Liver (tissue), 9 donors: ENCODE results near the gene DIP2C. TPM values are rescaled to one million over a fixed set of nuclear protein-coding genes. Genes with fewer than 3 reads are reported as not detected.

Source experiments
- DNase-seq: peaks from one replicate; pipeline ENCODE4 v3.0.0-alpha.2; 2017; ENCODE audit warnings: low spot score
- H3K27ac ChIP-seq, 2 donors: one replicate each; pipeline ENCODE4 v1.7.0; 2013; ENCODE audit warnings: inconsistent platforms in 2 of 2, low read length in 2 of 2, control low read depth in 1 of 2, low read depth in 1 of 2, mild to moderate bottlenecking in 1 of 2
- H3K27me3 ChIP-seq, 4 donors: one replicate each; pipeline versions ENCODE4 v1.6.1 to v1.7.0; 2013; ENCODE audit warnings: low read length in 3 of 4, inconsistent platforms in 1 of 4, mild to moderate bottlenecking in 1 of 4, moderate library complexity in 1 of 4; ENCODE audit not compliant: control insufficient read depth in 4 of 4, insufficient read depth in 4 of 4
- H3K36me3 ChIP-seq, 4 donors: one replicate each; pipeline versions ENCODE4 v1.6.1 to v1.7.0; 2013; ENCODE audit warnings: low read length in 3 of 4, mild to moderate bottlenecking in 3 of 4, low read depth in 1 of 4, moderate library complexity in 1 of 4; ENCODE audit not compliant: control insufficient read depth in 4 of 4, insufficient read depth in 3 of 4
- H3K4me1 ChIP-seq, 4 donors: one replicate each; pipeline versions ENCODE4 v1.6.1 to v1.7.0; 2013; ENCODE audit warnings: low read length in 3 of 4, mild to moderate bottlenecking in 3 of 4, moderate library complexity in 1 of 4; ENCODE audit not compliant: control insufficient read depth in 4 of 4, insufficient read depth in 4 of 4
- H3K4me3 ChIP-seq, 3 donors: one replicate each; pipeline versions ENCODE4 v1.6.1 to v1.7.0; 2013; ENCODE audit warnings: low read length in 3 of 3, control low read depth in 1 of 3, low read depth in 1 of 3, mild to moderate bottlenecking in 1 of 3
- H3K9ac ChIP-seq, 2 donors: one replicate each; pipeline ENCODE4 v1.7.0; 2013; ENCODE audit warnings: low read length in 2 of 2, mild to moderate bottlenecking in 2 of 2, moderate library complexity in 2 of 2, control low read depth in 1 of 2, low read depth in 1 of 2
- H3K9me3 ChIP-seq, 4 donors: one replicate each; pipeline versions ENCODE4 v1.6.1 to v1.7.0; 2013; ENCODE audit warnings: low read length in 3 of 4; ENCODE audit not compliant: control insufficient read depth in 4 of 4
- EGR1 ChIP-seq, 2 donors: IDR thresholded peaks; 2 replicates each; pipeline ENCODE4 v1.6.1; 2016 to 2018; ENCODE audit warnings: antibody characterized with exemption in 2 of 2, low read depth in 2 of 2
- FOXA1 ChIP-seq: IDR thresholded peaks from 2 replicates; pipeline ENCODE4 v1.6.1; 2016; ENCODE audit warnings: antibody characterized with exemption
- FOXA2 ChIP-seq: IDR thresholded peaks from 2 replicates; pipeline ENCODE4 v1.6.1; 2016; ENCODE audit warnings: antibody characterized with exemption
- GABPA ChIP-seq, 2 donors: IDR thresholded peaks in 1 of 2; conservative IDR thresholded peaks in 1 of 2; 2 replicates each; pipeline ENCODE4 v1.6.1; 2016; ENCODE audit warnings: antibody characterized with exemption in 2 of 2, mild to moderate bottlenecking in 1 of 2, moderate library complexity in 1 of 2
- HNF4A ChIP-seq, 2 donors: conservative IDR thresholded peaks; 2 replicates each; pipeline ENCODE4 v1.6.1; 2016; ENCODE audit warnings: antibody characterized with exemption in 2 of 2, mild to moderate bottlenecking in 2 of 2
- HNF4G ChIP-seq: IDR thresholded peaks from 2 replicates; pipeline ENCODE4 v1.6.1; 2016; ENCODE audit warnings: antibody characterized with exemption
- JUND ChIP-seq, 2 donors: IDR thresholded peaks; 2 replicates each; pipeline ENCODE4 v1.6.1; 2016; ENCODE audit warnings: antibody characterized with exemption in 2 of 2
- NR2F2 ChIP-seq: IDR thresholded peaks from 2 replicates; pipeline ENCODE4 v1.6.1; 2016; ENCODE audit warnings: antibody characterized with exemption
- RAD21 ChIP-seq, 2 donors: IDR thresholded peaks; 2 replicates each; pipeline ENCODE4 v1.6.1; 2016; ENCODE audit warnings: antibody characterized with exemption in 2 of 2, mild to moderate bottlenecking in 2 of 2
- RXRA ChIP-seq, 2 donors: IDR thresholded peaks; 2 replicates each; pipeline ENCODE4 v1.6.1; 2017 to 2018; ENCODE audit warnings: antibody characterized with exemption in 2 of 2, mild to moderate bottlenecking in 1 of 2
- SP1 ChIP-seq: IDR thresholded peaks from 2 replicates; pipeline ENCODE4 v1.6.1; 2018; ENCODE audit warnings: antibody characterized with exemption, mild to moderate bottlenecking
- TAF1 ChIP-seq: conservative IDR thresholded peaks from 2 replicates; pipeline ENCODE4 v1.6.1; 2016; ENCODE audit warnings: antibody characterized with exemption, mild to moderate bottlenecking
- WGBS: extraction: QIAGEN DNeasy Blood & Tissue Kit; methylation state at CpG from one replicate; pipeline ENCODE4 v1.1.7; 2013; 5-methylcytosine and 5-hydroxymethylcytosine counted together
- polyA plus RNA-seq, 2 donors: library from polyadenylated mRNA; stranded (reverse) in 1 of 2; unstranded in 1 of 2; fragments of 200-250 nt in 1 of 2; fragments of >200 nt in 1 of 2; fragmentation: Nextera tagmentation in 1 of 2; extraction: Ambion mirVana in 1 of 2; gene quantifications; one replicate each; pipeline versions ENCODE4 v1.2.1 to v1.2.3, GENCODE V29; 2013 to 2015
- total RNA-seq, 2 donors: library from RNA; depleted of rRNA; stranded (reverse); fragments of >200 nt; gene quantifications; one replicate each; pipeline ENCODE4 v1.2.3, GENCODE V29; 2014
- TF ChIP-seq, protein P1 (sequence below): IDR thresholded peaks from 2 replicates; pipeline ENCODE4 v1.6.1; 2016; ENCODE audit warnings: antibody characterized with exemption
- TF ChIP-seq, protein P2 (sequence below): IDR thresholded peaks from 2 replicates; pipeline ENCODE4 v1.6.1; 2016; ENCODE audit warnings: antibody characterized with exemption
- TF ChIP-seq, protein P3 (sequence below): IDR thresholded peaks from 2 replicates; pipeline ENCODE4 v1.6.1; 2016; ENCODE audit warnings: antibody characterized with exemption
- TF ChIP-seq, protein P4 (sequence below): fragments of 150-350 bp; IDR thresholded peaks from 2 replicates; pipeline ENCODE4 v1.5.1; 2017; ENCODE audit warnings: improper control_type of control experiment, low read depth, low read length; ENCODE audit not compliant: missing input control
- TF ChIP-seq, protein P5 (sequence below): IDR thresholded peaks from 2 replicates; pipeline ENCODE4 v1.6.1; 2016; ENCODE audit warnings: antibody characterized with exemption, mild to moderate bottlenecking
- donor health status: healthy.
- donor health status: healthy.
- donor health status: healthy.
- donor health status: healthy.
- donor health status: healthy.

DIP2C gene
- total and polyA plus RNA-seq, 4 donors, result 4.2 to 12.2 (median 5.7) TPM

DNA sequence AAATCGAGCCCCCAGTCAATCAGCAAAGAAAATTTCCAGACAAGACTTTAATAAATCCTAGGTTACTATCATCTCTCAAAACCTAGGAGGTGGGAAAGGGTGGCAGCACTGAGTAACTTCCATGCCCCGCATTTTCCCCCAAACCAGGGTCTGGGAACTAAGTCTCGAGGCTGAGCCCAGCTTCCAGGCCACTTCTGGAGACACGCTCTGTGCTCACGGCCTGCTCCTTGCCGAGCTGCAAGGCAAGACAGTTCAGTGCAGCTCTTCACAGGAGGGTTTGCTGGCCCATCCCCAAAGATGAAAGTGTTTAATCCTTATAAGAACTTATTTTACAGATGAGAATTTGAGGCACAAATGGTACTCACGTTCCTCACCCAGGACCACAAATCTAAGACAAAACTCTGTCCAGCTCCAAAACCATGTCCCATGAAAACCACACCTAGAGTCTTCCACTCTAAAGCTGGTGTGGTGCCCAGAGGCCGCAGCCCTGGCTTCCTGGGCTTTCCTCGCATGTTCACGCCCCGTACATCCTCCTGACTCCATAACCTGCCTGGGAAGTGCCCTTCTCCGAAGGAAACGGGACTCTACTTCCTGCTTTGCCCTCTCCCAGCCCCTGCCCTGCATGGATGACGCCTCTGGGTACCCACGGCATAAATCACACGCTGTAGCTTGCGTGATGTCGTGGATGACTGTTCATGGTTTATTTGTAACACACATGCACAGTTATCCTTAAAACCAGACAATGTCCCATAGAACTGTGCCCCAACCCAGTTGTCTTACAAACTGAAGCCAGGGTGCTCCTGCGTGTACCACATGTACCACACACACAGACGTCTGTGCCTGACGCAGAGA lies 201.2 kb downstream of the DIP2C start:
- no peak for TF ChIP-seq SP1
- TF ChIP-seq, protein P1, sequence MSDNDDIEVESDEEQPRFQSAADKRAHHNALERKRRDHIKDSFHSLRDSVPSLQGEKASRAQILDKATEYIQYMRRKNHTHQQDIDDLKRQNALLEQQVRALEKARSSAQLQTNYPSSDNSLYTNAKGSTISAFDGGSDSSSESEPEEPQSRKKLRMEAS, result no peak
- TF ChIP-seq, protein P2, sequence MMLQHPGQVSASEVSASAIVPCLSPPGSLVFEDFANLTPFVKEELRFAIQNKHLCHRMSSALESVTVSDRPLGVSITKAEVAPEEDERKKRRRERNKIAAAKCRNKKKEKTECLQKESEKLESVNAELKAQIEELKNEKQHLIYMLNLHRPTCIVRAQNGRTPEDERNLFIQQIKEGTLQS, result no peak
- TF ChIP-seq JUND (IDR thresholded peaks at IDR 0.05), result no peak
- no peak for TF ChIP-seq EGR1 (IDR thresholded peaks at IDR 0.05; ENCODE audit: low read depth in 2 of 2)
- TF ChIP-seq RXRA (IDR thresholded peaks at IDR 0.05), result no peak
- TF ChIP-seq RAD21 (IDR thresholded peaks at IDR 0.05), result no peak
- no peak for TF ChIP-seq HNF4G
- TF ChIP-seq FOXA2, result no peak
- TF ChIP-seq, protein P3, sequence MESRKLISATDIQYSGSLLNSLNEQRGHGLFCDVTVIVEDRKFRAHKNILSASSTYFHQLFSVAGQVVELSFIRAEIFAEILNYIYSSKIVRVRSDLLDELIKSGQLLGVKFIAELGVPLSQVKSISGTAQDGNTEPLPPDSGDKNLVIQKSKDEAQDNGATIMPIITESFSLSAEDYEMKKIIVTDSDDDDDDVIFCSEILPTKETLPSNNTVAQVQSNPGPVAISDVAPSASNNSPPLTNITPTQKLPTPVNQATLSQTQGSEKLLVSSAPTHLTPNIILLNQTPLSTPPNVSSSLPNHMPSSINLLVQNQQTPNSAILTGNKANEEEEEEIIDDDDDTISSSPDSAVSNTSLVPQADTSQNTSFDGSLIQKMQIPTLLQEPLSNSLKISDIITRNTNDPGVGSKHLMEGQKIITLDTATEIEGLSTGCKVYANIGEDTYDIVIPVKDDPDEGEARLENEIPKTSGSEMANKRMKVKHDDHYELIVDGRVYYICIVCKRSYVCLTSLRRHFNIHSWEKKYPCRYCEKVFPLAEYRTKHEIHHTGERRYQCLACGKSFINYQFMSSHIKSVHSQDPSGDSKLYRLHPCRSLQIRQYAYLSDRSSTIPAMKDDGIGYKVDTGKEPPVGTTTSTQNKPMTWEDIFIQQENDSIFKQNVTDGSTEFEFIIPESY, result no peak
- TF ChIP-seq, protein P4, sequence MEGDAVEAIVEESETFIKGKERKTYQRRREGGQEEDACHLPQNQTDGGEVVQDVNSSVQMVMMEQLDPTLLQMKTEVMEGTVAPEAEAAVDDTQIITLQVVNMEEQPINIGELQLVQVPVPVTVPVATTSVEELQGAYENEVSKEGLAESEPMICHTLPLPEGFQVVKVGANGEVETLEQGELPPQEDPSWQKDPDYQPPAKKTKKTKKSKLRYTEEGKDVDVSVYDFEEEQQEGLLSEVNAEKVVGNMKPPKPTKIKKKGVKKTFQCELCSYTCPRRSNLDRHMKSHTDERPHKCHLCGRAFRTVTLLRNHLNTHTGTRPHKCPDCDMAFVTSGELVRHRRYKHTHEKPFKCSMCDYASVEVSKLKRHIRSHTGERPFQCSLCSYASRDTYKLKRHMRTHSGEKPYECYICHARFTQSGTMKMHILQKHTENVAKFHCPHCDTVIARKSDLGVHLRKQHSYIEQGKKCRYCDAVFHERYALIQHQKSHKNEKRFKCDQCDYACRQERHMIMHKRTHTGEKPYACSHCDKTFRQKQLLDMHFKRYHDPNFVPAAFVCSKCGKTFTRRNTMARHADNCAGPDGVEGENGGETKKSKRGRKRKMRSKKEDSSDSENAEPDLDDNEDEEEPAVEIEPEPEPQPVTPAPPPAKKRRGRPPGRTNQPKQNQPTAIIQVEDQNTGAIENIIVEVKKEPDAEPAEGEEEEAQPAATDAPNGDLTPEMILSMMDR, result no peak
- no peak for TF ChIP-seq HNF4A (conservative IDR thresholded peaks at IDR 0.05)
- Histone ChIP-seq H3K36me3 (no peaks in the 10 kb centered on the region), H3K27ac (no peak overlapping the region), H3K9me3 (no peaks in the 10 kb centered on the region), H3K9ac (no peak overlapping the region), H3K4me1 (peaks cover 0 to 2% (median 0%) of the 10 kb centered on the region in 4 donors), H3K4me3 (no peak overlapping the region), H3K27me3 (no peaks in the 10 kb centered on the region)
- WGBS, result 94% methylated on average over 21 of the region's 21 CpGs
- no peak for DNase-seq

DNA sequence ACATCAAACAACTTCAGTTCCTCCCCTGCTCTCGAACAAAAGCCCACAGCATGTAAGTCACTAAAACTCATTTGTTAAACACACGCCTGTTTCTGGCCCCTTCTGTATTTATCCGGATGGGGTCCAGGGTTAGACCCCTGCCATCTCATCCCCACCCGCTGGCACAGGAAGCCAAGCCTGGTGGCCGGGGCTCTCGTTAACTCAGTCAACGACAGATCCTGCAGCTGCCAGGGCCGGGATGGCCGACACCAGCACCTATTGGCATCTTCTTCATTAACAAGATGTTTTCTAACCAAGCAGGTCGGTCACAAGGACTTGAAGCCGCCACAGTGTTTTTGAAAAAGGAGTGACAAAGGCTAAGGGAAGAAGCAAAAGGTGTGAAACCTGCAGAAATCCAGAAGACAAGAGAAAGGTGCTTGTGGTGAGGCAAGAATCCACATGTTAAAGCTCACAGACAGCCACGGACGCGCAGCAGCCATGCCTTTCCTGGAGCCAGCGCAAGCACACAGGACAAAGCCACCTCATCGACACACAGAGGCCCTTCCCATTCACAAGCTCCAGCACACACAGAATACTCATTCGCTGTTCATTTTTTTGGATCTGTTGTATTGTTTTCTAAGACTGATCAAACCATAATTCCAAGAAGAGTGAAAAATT lies 202.7 kb downstream of the DIP2C start:
- Histone ChIP-seq H3K27ac (no peak overlapping the region), H3K4me1 (peaks cover 0 to 2% (median 0%) of the 10 kb centered on the region in 4 donors), H3K9ac (no peak overlapping the region), H3K9me3 (no peaks in the 10 kb centered on the region), H3K4me3 (no peak overlapping the region), H3K36me3 (peaks cover 0 to 2% (median 0%) of the 10 kb centered on the region in 4 donors), H3K27me3 (no peaks in the 10 kb centered on the region)
- 97% methylated on average over 17 of the region's 17 CpGs for WGBS
- no peak for TF ChIP-seq NR2F2
- TF ChIP-seq, protein P5, sequence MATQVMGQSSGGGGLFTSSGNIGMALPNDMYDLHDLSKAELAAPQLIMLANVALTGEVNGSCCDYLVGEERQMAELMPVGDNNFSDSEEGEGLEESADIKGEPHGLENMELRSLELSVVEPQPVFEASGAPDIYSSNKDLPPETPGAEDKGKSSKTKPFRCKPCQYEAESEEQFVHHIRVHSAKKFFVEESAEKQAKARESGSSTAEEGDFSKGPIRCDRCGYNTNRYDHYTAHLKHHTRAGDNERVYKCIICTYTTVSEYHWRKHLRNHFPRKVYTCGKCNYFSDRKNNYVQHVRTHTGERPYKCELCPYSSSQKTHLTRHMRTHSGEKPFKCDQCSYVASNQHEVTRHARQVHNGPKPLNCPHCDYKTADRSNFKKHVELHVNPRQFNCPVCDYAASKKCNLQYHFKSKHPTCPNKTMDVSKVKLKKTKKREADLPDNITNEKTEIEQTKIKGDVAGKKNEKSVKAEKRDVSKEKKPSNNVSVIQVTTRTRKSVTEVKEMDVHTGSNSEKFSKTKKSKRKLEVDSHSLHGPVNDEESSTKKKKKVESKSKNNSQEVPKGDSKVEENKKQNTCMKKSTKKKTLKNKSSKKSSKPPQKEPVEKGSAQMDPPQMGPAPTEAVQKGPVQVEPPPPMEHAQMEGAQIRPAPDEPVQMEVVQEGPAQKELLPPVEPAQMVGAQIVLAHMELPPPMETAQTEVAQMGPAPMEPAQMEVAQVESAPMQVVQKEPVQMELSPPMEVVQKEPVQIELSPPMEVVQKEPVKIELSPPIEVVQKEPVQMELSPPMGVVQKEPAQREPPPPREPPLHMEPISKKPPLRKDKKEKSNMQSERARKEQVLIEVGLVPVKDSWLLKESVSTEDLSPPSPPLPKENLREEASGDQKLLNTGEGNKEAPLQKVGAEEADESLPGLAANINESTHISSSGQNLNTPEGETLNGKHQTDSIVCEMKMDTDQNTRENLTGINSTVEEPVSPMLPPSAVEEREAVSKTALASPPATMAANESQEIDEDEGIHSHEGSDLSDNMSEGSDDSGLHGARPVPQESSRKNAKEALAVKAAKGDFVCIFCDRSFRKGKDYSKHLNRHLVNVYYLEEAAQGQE, result no peak
- no peak for TF ChIP-seq FOXA1
- TF ChIP-seq EGR1 (IDR thresholded peaks at IDR 0.05; ENCODE audit: low read depth in 2 of 2), result no peak
- TF ChIP-seq, protein P4, result no peak
- TF ChIP-seq FOXA2, result no peak
- no peak for TF ChIP-seq JUND (IDR thresholded peaks at IDR 0.05)
- TF ChIP-seq, protein P2, result no peak
- TF ChIP-seq, protein P1, result no peak
- no peak for TF ChIP-seq TAF1
- TF ChIP-seq GABPA (IDR thresholded peaks at IDR 0.05 in 1 of 2, conservative IDR thresholded peaks at IDR 0.05 in 1 of 2), result no peak
- no peak for TF ChIP-seq HNF4G
- no peak for TF ChIP-seq RAD21 (IDR thresholded peaks at IDR 0.05)
- TF ChIP-seq SP1, result no peak
- no peak for TF ChIP-seq HNF4A (conservative IDR thresholded peaks at IDR 0.05)
- no peak for DNase-seq
